Measurements from ENCODE around the gene RPL31. TPM values are rescaled to one million over a fixed set of nuclear protein-coding genes. Genes with fewer than 3 reads are reported as not detected.

RPL31 gene
- polyA plus RNA-seq, 4 donors = 2,275 to 7,641 (median 4,031) TPM

GRCh38 chr2:100984892-100985307 is 17.2 kb upstream of the RPL31 start:
- Histone ChIP-seq H3K27me3 (ENCODE audit: control insufficient read depth in 3 of 3, insufficient read depth in 3 of 3, low read length in 3 of 3) (no peaks in the 10 kb centered on the region), H3K4me1 (ENCODE audit: control insufficient read depth in 3 of 3, insufficient read depth in 2 of 3, low read depth in 1 of 3, low read length in 2 of 3) (no peaks in the 10 kb centered on the region), H3K27ac (ENCODE audit: low read depth in 1 of 3, low read length in 2 of 3) (no peak overlapping the region), H3K4me3 (ENCODE audit: low read depth in 1 of 3, low read length in 3 of 3) (no peak overlapping the region), H3K9me3 (ENCODE audit: control insufficient read depth in 2 of 2, insufficient read depth in 1 of 2, low read depth in 1 of 2, low read length in 1 of 2) (no peaks in the 10 kb centered on the region), H3K36me3 (ENCODE audit: control insufficient read depth in 3 of 3, insufficient read depth in 2 of 3, low read depth in 1 of 3, low read length in 3 of 3) (peaks cover 5 to 42% (median 8%) of the 10 kb centered on the region in 3 donors)
- FAIRE-seq = no peak
- DNase-seq = peak; percentile 67 to 80
- WGBS, 3 donors = 29 to 32% (median 31%) methylated on average over 7 of the region's 7 CpGs

GRCh38 chr2:100986157-100986556 is 15.9 kb upstream of the RPL31 start:
- H3K36me3 ChIP-seq (ENCODE audit: control insufficient read depth in 3 of 3, insufficient read depth in 2 of 3, low read depth in 1 of 3, low read length in 3 of 3) = peaks cover 8 to 51% (median 8%) of the 10 kb centered on the region in 3 donors
- no peaks in the 10 kb centered on the region for H3K27me3 ChIP-seq (ENCODE audit: control insufficient read depth in 3 of 3, insufficient read depth in 3 of 3, low read length in 3 of 3)
- 85 to 95% (median 89%) methylated on average over 11 of the region's 11 CpGs for WGBS, 3 donors
- DNase-seq (no peak), FAIRE-seq (no peak)
- no peaks in the 10 kb centered on the region for H3K9me3 ChIP-seq (ENCODE audit: control insufficient read depth in 2 of 2, insufficient read depth in 1 of 2, low read depth in 1 of 2, low read length in 1 of 2)
- H3K27ac ChIP-seq (ENCODE audit: low read depth in 1 of 3, low read length in 2 of 3) = no peak overlapping the region
- H3K4me1 ChIP-seq (ENCODE audit: control insufficient read depth in 3 of 3, insufficient read depth in 2 of 3, low read depth in 1 of 3, low read length in 2 of 3) = no peaks in the 10 kb centered on the region
- H3K4me3 ChIP-seq (ENCODE audit: low read depth in 1 of 3, low read length in 3 of 3) = no peak overlapping the region

DNA sequence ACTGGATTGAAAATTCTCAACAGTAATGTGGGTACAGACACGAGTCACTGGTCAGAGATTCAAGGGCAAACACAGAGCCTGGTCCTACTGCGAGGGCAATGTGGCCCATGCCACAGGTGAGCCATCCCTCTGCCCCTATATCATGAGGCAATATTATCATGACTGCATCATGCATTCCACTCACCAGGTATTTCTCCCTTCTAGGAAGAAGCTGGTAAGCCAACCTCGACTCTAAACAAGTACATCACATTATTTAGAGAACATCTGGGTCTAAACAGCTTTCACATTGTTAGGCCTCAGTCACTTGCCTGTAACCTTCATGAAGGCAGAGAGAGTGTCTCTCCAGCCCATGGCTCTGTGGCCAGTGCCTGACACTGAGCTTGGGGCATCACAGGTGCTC is 14.6 kb upstream of the RPL31 start:
- Histone ChIP-seq H3K27me3 (ENCODE audit: control insufficient read depth in 3 of 3, insufficient read depth in 3 of 3, low read length in 3 of 3) (no peaks in the 10 kb centered on the region), H3K4me1 (ENCODE audit: control insufficient read depth in 3 of 3, insufficient read depth in 2 of 3, low read depth in 1 of 3, low read length in 2 of 3) (no peaks in the 10 kb centered on the region), H3K36me3 (ENCODE audit: control insufficient read depth in 3 of 3, insufficient read depth in 2 of 3, low read depth in 1 of 3, low read length in 3 of 3) (peaks cover 5 to 48% (median 8%) of the 10 kb centered on the region in 3 donors), H3K27ac (ENCODE audit: low read depth in 1 of 3, low read length in 2 of 3) (no peak overlapping the region), H3K4me3 (ENCODE audit: low read depth in 1 of 3, low read length in 3 of 3) (no peak overlapping the region), H3K9me3 (ENCODE audit: control insufficient read depth in 2 of 2, insufficient read depth in 1 of 2, low read depth in 1 of 2, low read length in 1 of 2) (no peaks in the 10 kb centered on the region)
- 90 to 93% (median 90%) methylated on average over 3 of the region's 3 CpGs for WGBS, 3 donors
- DNase-seq = no peak
- FAIRE-seq = no peak

GRCh38 chr2:100987974-100988373 is 14.1 kb upstream of the RPL31 start:
- Histone ChIP-seq H3K27ac (ENCODE audit: low read depth in 1 of 3, low read length in 2 of 3) (no peak overlapping the region), H3K36me3 (ENCODE audit: control insufficient read depth in 3 of 3, insufficient read depth in 2 of 3, low read depth in 1 of 3, low read length in 3 of 3) (peaks cover 5 to 45% (median 8%) of the 10 kb centered on the region in 3 donors), H3K4me1 (ENCODE audit: control insufficient read depth in 3 of 3, insufficient read depth in 2 of 3, low read depth in 1 of 3, low read length in 2 of 3) (no peaks in the 10 kb centered on the region), H3K4me3 (ENCODE audit: low read depth in 1 of 3, low read length in 3 of 3) (no peak overlapping the region), H3K9me3 (ENCODE audit: control insufficient read depth in 2 of 2, insufficient read depth in 1 of 2, low read depth in 1 of 2, low read length in 1 of 2) (no peaks in the 10 kb centered on the region), H3K27me3 (ENCODE audit: control insufficient read depth in 3 of 3, insufficient read depth in 3 of 3, low read length in 3 of 3) (no peaks in the 10 kb centered on the region)
- DNase-seq = no peak
- FAIRE-seq = no peak
- WGBS, 3 donors = 57 to 75% (median 62%) methylated on average over 4 of the region's 4 CpGs

DNA sequence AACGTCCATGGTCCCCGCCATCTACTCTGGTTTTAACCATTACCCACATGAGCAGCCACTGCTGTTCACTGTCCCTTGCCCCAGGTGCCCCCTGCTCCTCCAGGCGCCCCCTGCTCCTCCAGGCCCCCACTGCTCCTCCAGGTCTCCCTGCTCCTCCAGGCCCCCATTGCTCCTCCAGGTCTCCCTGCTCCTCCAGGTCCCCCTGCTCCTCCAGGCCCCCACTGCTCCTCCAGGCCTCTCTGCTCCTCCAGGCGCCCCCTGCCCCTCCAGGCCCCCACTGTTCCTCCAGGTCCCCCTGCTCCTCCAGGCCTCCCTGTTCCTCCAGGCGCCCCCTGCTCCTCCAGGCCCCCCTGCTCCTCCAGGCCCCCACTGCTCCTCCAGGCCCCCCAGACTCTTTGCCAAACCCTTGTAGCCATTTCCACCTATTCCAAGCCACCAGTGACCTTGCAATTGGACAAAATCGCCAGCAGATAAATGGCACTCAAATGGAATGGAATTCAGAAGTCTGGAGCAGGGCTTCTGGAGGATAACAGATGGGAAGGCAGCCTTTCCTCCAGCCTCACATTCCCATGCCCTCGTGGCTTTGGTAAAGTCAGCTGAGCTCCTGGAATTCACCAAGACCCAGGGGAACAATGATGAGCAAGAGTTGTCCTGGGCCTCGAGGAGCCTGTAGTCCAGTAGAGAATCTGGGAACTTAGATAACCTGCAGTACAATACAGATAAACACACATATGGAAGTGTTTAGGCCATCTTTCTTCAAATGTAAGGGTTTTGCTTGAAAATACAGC is 13.3 kb upstream of the RPL31 start:
- H3K36me3 ChIP-seq (ENCODE audit: control insufficient read depth in 3 of 3, insufficient read depth in 2 of 3, low read depth in 1 of 3, low read length in 3 of 3) = peaks cover 6 to 43% (median 8%) of the 10 kb centered on the region in 3 donors

GRCh38 chr2:100989666-100990065 is 12.4 kb upstream of the RPL31 start:
- 94 to 97% (median 97%) methylated on average over 3 of the region's 3 CpGs for WGBS, 3 donors
- DNase-seq (no peak), FAIRE-seq (no peak)
- Histone ChIP-seq H3K4me3 (ENCODE audit: low read depth in 1 of 3, low read length in 3 of 3) (no peak overlapping the region), H3K36me3 (ENCODE audit: control insufficient read depth in 3 of 3, insufficient read depth in 2 of 3, low read depth in 1 of 3, low read length in 3 of 3) (peaks cover 8 to 49% (median 11%) of the 10 kb centered on the region in 3 donors), H3K27ac (ENCODE audit: low read depth in 1 of 3, low read length in 2 of 3) (no peak overlapping the region), H3K4me1 (ENCODE audit: control insufficient read depth in 3 of 3, insufficient read depth in 2 of 3, low read depth in 1 of 3, low read length in 2 of 3) (no peaks in the 10 kb centered on the region), H3K9me3 (ENCODE audit: control insufficient read depth in 2 of 2, insufficient read depth in 1 of 2, low read depth in 1 of 2, low read length in 1 of 2) (no peaks in the 10 kb centered on the region), H3K27me3 (ENCODE audit: control insufficient read depth in 3 of 3, insufficient read depth in 3 of 3, low read length in 3 of 3) (no peaks in the 10 kb centered on the region)

More for the DNA sequence above, 13.3 kb upstream of the RPL31 start:
- Histone ChIP-seq H3K27ac (ENCODE audit: low read depth in 1 of 3, low read length in 2 of 3) (no peak overlapping the region), H3K9me3 (ENCODE audit: control insufficient read depth in 2 of 2, insufficient read depth in 1 of 2, low read depth in 1 of 2, low read length in 1 of 2) (no peaks in the 10 kb centered on the region), H3K27me3 (ENCODE audit: control insufficient read depth in 3 of 3, insufficient read depth in 3 of 3, low read length in 3 of 3) (no peaks in the 10 kb centered on the region), H3K4me1 (ENCODE audit: control insufficient read depth in 3 of 3, insufficient read depth in 2 of 3, low read depth in 1 of 3, low read length in 2 of 3) (no peaks in the 10 kb centered on the region), H3K4me3 (ENCODE audit: low read depth in 1 of 3, low read length in 3 of 3) (no peak overlapping the region)
- 82 to 90% (median 87%) methylated on average over 8 of the region's 8 CpGs for WGBS, 3 donors
- FAIRE-seq = no peak
- no peak for DNase-seq

DNA sequence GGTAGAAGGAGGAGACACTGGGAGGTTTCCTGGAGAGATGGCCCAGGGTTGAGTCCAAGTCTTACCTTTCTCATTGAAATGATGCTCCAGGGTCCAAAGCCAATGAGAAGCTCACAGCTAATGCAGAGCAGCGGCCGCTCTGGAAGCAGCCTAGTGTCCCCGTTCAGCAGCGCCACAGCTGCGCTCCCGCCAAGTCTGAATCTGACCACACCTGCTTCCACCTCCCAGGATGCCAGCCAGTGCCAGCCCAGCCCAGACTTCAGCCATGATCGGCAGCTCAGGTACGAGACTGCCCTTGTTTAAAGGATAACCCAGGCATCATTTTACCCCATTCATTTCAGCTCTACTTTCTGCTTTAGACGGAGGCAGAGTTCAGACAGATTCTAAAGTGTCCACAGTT is 11.9 kb upstream of the RPL31 start:
- H3K27ac ChIP-seq (ENCODE audit: low read depth in 1 of 3, low read length in 2 of 3) = no peak overlapping the region
- no peaks in the 10 kb centered on the region for H3K4me1 ChIP-seq (ENCODE audit: control insufficient read depth in 3 of 3, insufficient read depth in 2 of 3, low read depth in 1 of 3, low read length in 2 of 3)
- peaks cover 8 to 53% (median 11%) of the 10 kb centered on the region in 3 donors for H3K36me3 ChIP-seq (ENCODE audit: control insufficient read depth in 3 of 3, insufficient read depth in 2 of 3, low read depth in 1 of 3, low read length in 3 of 3)
- FAIRE-seq = no peak
- H3K27me3 ChIP-seq (ENCODE audit: control insufficient read depth in 3 of 3, insufficient read depth in 3 of 3, low read length in 3 of 3) = no peaks in the 10 kb centered on the region
- H3K9me3 ChIP-seq (ENCODE audit: control insufficient read depth in 2 of 2, insufficient read depth in 1 of 2, low read depth in 1 of 2, low read length in 1 of 2) = no peaks in the 10 kb centered on the region
- DNase-seq = no peak
- 91 to 94% (median 92%) methylated on average over 9 of the region's 9 CpGs for WGBS, 3 donors
- no peak overlapping the region for H3K4me3 ChIP-seq (ENCODE audit: low read depth in 1 of 3, low read length in 3 of 3)

GRCh38 chr2:100990650-100991403 is 11.3 kb upstream of the RPL31 start:
- WGBS, 3 donors = 86 to 93% (median 90%) methylated on average over 24 of the region's 24 CpGs
- H3K9me3 ChIP-seq (ENCODE audit: control insufficient read depth in 2 of 2, insufficient read depth in 1 of 2, low read depth in 1 of 2, low read length in 1 of 2) = no peaks in the 10 kb centered on the region
- no peaks in the 10 kb centered on the region for H3K4me1 ChIP-seq (ENCODE audit: control insufficient read depth in 3 of 3, insufficient read depth in 2 of 3, low read depth in 1 of 3, low read length in 2 of 3)
- FAIRE-seq (no peak), DNase-seq (no peak)
- H3K36me3 ChIP-seq (ENCODE audit: control insufficient read depth in 3 of 3, insufficient read depth in 2 of 3, low read depth in 1 of 3, low read length in 3 of 3) = peaks cover 8 to 60% (median 12%) of the 10 kb centered on the region in 3 donors
- no peak overlapping the region for H3K4me3 ChIP-seq (ENCODE audit: low read depth in 1 of 3, low read length in 3 of 3)
- H3K27ac ChIP-seq (ENCODE audit: low read depth in 1 of 3, low read length in 2 of 3) = no peak overlapping the region
- no peaks in the 10 kb centered on the region for H3K27me3 ChIP-seq (ENCODE audit: control insufficient read depth in 3 of 3, insufficient read depth in 3 of 3, low read length in 3 of 3)
